ENCODE measurements around the gene SCRN2. TPM values are rescaled to one million over a fixed set of nuclear protein-coding genes. Genes with fewer than 3 reads are reported as not detected.

SCRN2 gene
- total and polyA plus RNA-seq, 2 experiments from 2014 or later = 40.6 to 45.5 TPM

DNA sequence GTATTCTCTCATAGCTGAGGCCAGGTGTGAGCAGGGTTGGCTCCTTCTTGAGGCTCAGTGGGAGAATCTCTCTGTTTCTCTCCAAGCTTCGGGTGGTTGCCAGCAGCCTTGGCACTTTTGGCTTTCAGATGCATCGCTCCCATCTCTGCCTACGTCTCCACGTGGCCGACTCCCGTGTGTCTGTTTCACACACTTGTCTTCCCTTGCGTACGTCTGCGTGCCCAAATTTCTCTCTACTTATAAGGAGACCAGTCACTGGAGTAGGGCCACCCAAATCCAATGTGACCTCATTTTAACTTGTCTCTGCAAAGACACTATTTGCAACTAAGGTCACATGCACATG lies 34.2 kb downstream of the SCRN2 start:
- Mint-ChIP-seq H3K9me3 (no peaks in the 10 kb centered on the region), H3K4me3 (no peak overlapping the region), H3K36me3 (ENCODE audit: low read depth) (peaks cover 5% of the 10 kb centered on the region; the same call in 1 of the 3 replicates), H3K27me3 (ENCODE audit: insufficient read depth, low read depth, poor library complexity) (peaks cover 8% of the 10 kb centered on the region), H3K27ac (no peak overlapping the region), H3K4me1 (peaks cover 7% of the 10 kb centered on the region; the same call in 2 of the 3 replicates)
- no peaks in the 10 kb centered on the region for H3F3A ChIP-seq (replicated peaks; ENCODE audit: low read depth)
- H3K79me2 ChIP-seq (replicated peaks; ENCODE audit: insufficient read depth) = no peaks in the 10 kb centered on the region
- no peaks in the 10 kb centered on the region for H3K36me3 ChIP-seq (ENCODE audit: insufficient read depth)
- no peaks in the 10 kb centered on the region for H3K4me1 ChIP-seq (ENCODE audit: insufficient read depth)
- H3K27me3 ChIP-seq (ENCODE audit: insufficient read depth) = no peaks in the 10 kb centered on the region
- H3K4me2 ChIP-seq = no peak overlapping the region
- no peaks in the 10 kb centered on the region for H3K9me2 ChIP-seq (ENCODE audit: insufficient read depth)
- DNase-seq (ENCODE audit: low spot score) (no peak), ATAC-seq (no peak)
- TF ChIP-seq POLR2AphosphoS5 (IDR thresholded peaks at IDR 0.05; ENCODE audit: low read depth) = no peak
- no peak for TF ChIP-seq JUNB (IDR thresholded peaks at IDR 0.05; ENCODE audit: unreplicated experiment)
- TF ChIP-seq ZNF114 (CRISPR knock-in tag; IDR thresholded peaks at IDR 0.05) = no peak
- TF ChIP-seq, protein P1, sequence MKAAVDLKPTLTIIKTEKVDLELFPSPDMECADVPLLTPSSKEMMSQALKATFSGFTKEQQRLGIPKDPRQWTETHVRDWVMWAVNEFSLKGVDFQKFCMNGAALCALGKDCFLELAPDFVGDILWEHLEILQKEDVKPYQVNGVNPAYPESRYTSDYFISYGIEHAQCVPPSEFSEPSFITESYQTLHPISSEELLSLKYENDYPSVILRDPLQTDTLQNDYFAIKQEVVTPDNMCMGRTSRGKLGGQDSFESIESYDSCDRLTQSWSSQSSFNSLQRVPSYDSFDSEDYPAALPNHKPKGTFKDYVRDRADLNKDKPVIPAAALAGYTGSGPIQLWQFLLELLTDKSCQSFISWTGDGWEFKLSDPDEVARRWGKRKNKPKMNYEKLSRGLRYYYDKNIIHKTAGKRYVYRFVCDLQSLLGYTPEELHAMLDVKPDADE (IDR thresholded peaks at IDR 0.05) = no peak
- TF ChIP-seq REST (IDR thresholded peaks at IDR 0.05; ENCODE audit: unreplicated experiment) = no peak
- TF ChIP-seq STAT1 (IDR thresholded peaks at IDR 0.05; ENCODE audit: unreplicated experiment) = no peak
- TF ChIP-seq ZNF462 (CRISPR knock-in tag; IDR thresholded peaks at IDR 0.05) = no peak
- no peak for TF ChIP-seq EZH2 (IDR thresholded peaks at IDR 0.05; ENCODE audit: low read depth, unreplicated experiment)
- TF ChIP-seq EZH2phosphoT487 (IDR thresholded peaks at IDR 0.05; ENCODE audit: unreplicated experiment) = no peak
- TF ChIP-seq CREB1 (CRISPR knock-in tag; IDR thresholded peaks at IDR 0.05; ENCODE audit: low read depth) = no peak
- no peak for TF ChIP-seq NANOG (IDR thresholded peaks at IDR 0.05; ENCODE audit: borderline replicate concordance)
- no peak for TF ChIP-seq CTCF (conservative IDR thresholded peaks at IDR 0.05; ENCODE audit: low read depth in 2 of 2)
- TF ChIP-seq ZNF331 (CRISPR knock-in tag; IDR thresholded peaks at IDR 0.05; ENCODE audit: low read depth) = no peak
- no peak overlapping the region for H2AFZ ChIP-seq
- H3K4me3 ChIP-seq = no peak overlapping the region
- no peaks in the 10 kb centered on the region; the same call in 1 of the 2 replicates for H4K20me1 ChIP-seq (replicated peaks; ENCODE audit: insufficient read depth)
- H3K27ac ChIP-seq (ENCODE audit: low read depth) = no peak overlapping the region
